HCT116 (cell line): ENCODE measurements around the gene OR6B3. TPM values are rescaled to one million over a fixed set of nuclear protein-coding genes. Genes with fewer than 3 reads are reported as not detected.

Experiments
- ATAC-seq: fragments of 200-7000 bp; cut with Tn5 transposase; 2 replicates; pipeline ENCODE4 v1.9.1; 2020; ENCODE audit warnings: mild to moderate bottlenecking, moderate library complexity
- Bru-seq: library from RNA; stranded (reverse); fragments of 400-500 nt; gene quantifications from one replicate; lab custom pipeline; 2021; lab: Mats Ljungman, UMichigan
- BruChase-seq, 2 experiments: library from RNA; stranded (reverse); fragments of 400-500 nt; gene quantifications; one replicate each; lab custom pipeline; 2021; lab: Mats Ljungman, UMichigan
- BruUV-seq: library from RNA; stranded (reverse); fragments of 400-500 nt; replicated peaks from 2 replicates; lab custom pipeline; 2021; lab: Mats Ljungman, UMichigan
- CTCF ChIA-PET: fragments of 300-600 bp; sonication (Branson Sonifier 250); formaldehyde crosslinking; loops from one replicate; lab custom pipeline; 2021; ENCODE audit warnings: antibody characterized with exemption; lab: Charles Lee
- POLR2A ChIA-PET: fragments of 300-600, 350-600 bp; sonication (Branson Sonifier 250); formaldehyde crosslinking; loops from one replicate; lab custom pipeline; 2021; ENCODE audit warnings: antibody characterized with exemption; lab: Charles Lee
- RAD21 ChIA-PET, 2 experiments: fragments of 300-600 bp; sonication (Branson Sonifier 250); formaldehyde crosslinking; loops; one replicate each; lab custom pipeline; 2023; ENCODE audit warnings: low total read pairs in 2 of 2; ENCODE audit not compliant: uncharacterized antibody in 2 of 2, unreplicated experiment in 2 of 2, low non-redundant PET in 1 of 2; lab: Charles Lee
- DNase-seq: peaks from one replicate; pipeline ENCODE4 v3.0.0-alpha.2; 2010; ENCODE audit warnings: low read depth, low spot score
- H2AFZ ChIP-seq: fragments of 200-600 bp; shearing (Covaris generic), sonication (generic); 2 replicates; pipeline ENCODE4 v1.6.1; 2017; ENCODE audit warnings: low read depth, mixed run types, mixed read lengths, antibody characterized with exemption, low read length; ENCODE audit not compliant: poor library complexity, severe bottlenecking
- H3K27ac ChIP-seq: 2 replicates; pipeline ENCODE4 v1.5.1; 2012; ENCODE audit warnings: low read depth, low read length
- H3K27me3 ChIP-seq: fragments of 200-600 bp; sonication (generic); 2 replicates; pipeline ENCODE4 v1.6.1; 2016; ENCODE audit warnings: mixed run types, low read length, mixed read lengths; ENCODE audit not compliant: insufficient read depth
- H3K36me3 ChIP-seq, 2 experiments: fragments of 200-500 bp in 1 of 2; fragments of 200-600 bp in 1 of 2; sonication (Bioruptor generic) in 1 of 2; sonication (generic) in 1 of 2; 2 replicates each; pipeline versions ENCODE4 v1.5.1 to v1.6.1; 2014 to 2016; ENCODE audit warnings: low read length in 2 of 2, inconsistent platforms in 1 of 2, mixed read lengths in 1 of 2, mixed run types in 1 of 2; ENCODE audit not compliant: insufficient read depth in 2 of 2, control insufficient read depth in 1 of 2
- H3K4me1 ChIP-seq, 2 experiments: fragments of 200-600 bp in 1 of 2; sonication (generic) in 1 of 2; 2 replicates each; pipeline versions ENCODE4 v1.5.1 to v1.6.1; 2012 to 2017; ENCODE audit warnings: low read length in 2 of 2, inconsistent platforms in 1 of 2, mild to moderate bottlenecking in 1 of 2, mixed read lengths in 1 of 2, mixed run types in 1 of 2, moderate library complexity in 1 of 2; ENCODE audit not compliant: insufficient read depth in 2 of 2, control insufficient read depth in 1 of 2
- H3K4me2 ChIP-seq: fragments of 200-600 bp; sonication (generic); 2 replicates; pipeline ENCODE4 v1.6.1; 2017; ENCODE audit warnings: mixed run types, low read length, mixed read lengths
- H3K4me3 ChIP-seq, 2 experiments: fragments of 200-600 bp in 1 of 2; sonication (generic) in 1 of 2; replicated peaks in 1 of 2; 2 replicates each; pipeline ENCODE4 v1.5.1; 2011 to 2016; ENCODE audit warnings: low read length in 2 of 2, control low read depth in 1 of 2, low read depth in 1 of 2, mild to moderate bottlenecking in 1 of 2, mixed read lengths in 1 of 2, mixed run types in 1 of 2
- H3K79me2 ChIP-seq: fragments of 200-600 bp; sonication (generic); 2 replicates; pipeline ENCODE4 v1.6.1; 2017; ENCODE audit warnings: mild to moderate bottlenecking, mixed run types, low read length, moderate library complexity, mixed read lengths; ENCODE audit not compliant: insufficient read depth
- H3K9ac ChIP-seq: fragments of 200-600 bp; sonication (generic); 2 replicates; pipeline ENCODE4 v1.6.1; 2016; ENCODE audit warnings: low read length, mixed read lengths
- H3K9me2 ChIP-seq: fragments of 200-600 bp; sonication (generic), shearing (Covaris generic); 2 replicates; pipeline ENCODE4 v1.6.1; 2017; ENCODE audit warnings: mixed run types, mild to moderate bottlenecking, moderate library complexity; ENCODE audit not compliant: insufficient read depth
- H3K9me3 ChIP-seq, 2 experiments: fragments of 200-500 bp in 1 of 2; fragments of 200-600 bp in 1 of 2; sonication (Bioruptor generic) in 1 of 2; sonication (generic) in 1 of 2; 2 replicates each; pipeline ENCODE4 v1.6.1; 2014 to 2017; ENCODE audit warnings: low read length in 2 of 2, mixed read lengths in 2 of 2, inconsistent platforms in 1 of 2, low read depth in 1 of 2, mild to moderate bottlenecking in 1 of 2, mixed run types in 1 of 2, moderate library complexity in 1 of 2; ENCODE audit not compliant: control insufficient read depth in 1 of 2, insufficient read depth in 1 of 2
- H4K20me1 ChIP-seq: fragments of 200-600 bp; sonication (generic), shearing (Covaris generic); 2 replicates; pipeline ENCODE4 v1.6.1; 2017; ENCODE audit warnings: mixed run types, mild to moderate bottlenecking, moderate library complexity; ENCODE audit not compliant: insufficient read depth
- CEBPB ChIP-seq: IDR thresholded peaks from 2 replicates; pipeline ENCODE4 v1.6.1; 2012; ENCODE audit warnings: low read depth
- CTCF ChIP-seq, 3 experiments: fragments of 200-600 bp in 1 of 3; sonication (generic) in 1 of 3; IDR thresholded peaks in 2 of 3; conservative IDR thresholded peaks in 1 of 3; 2 replicates each; pipeline ENCODE4 v1.5.1; 2012 to 2017; ENCODE audit warnings: low read depth in 2 of 3, low read length in 2 of 3, antibody characterized with exemption in 1 of 3, borderline replicate concordance in 1 of 3, control low read depth in 1 of 3, mild to moderate bottlenecking in 1 of 3, mixed read lengths in 1 of 3, mixed run types in 1 of 3, moderate library complexity in 1 of 3; ENCODE audit not compliant: insufficient read depth in 1 of 3
- ELF1 ChIP-seq: IDR thresholded peaks from 2 replicates; pipeline ENCODE4 v1.6.1; 2012; ENCODE audit warnings: low read depth, borderline replicate concordance
- JUND ChIP-seq: IDR thresholded peaks from 2 replicates; pipeline ENCODE4 v1.6.1; 2012
- POLR2A ChIP-seq: IDR thresholded peaks from 2 replicates; pipeline ENCODE4 v1.7.0; 2011; ENCODE audit warnings: borderline replicate concordance; ENCODE audit not compliant: insufficient read depth, insufficient read length; ENCODE audit errors: extremely low read depth
- POLR2AphosphoS5 ChIP-seq: IDR thresholded peaks from 2 replicates; pipeline ENCODE4 v1.6.1; 2011; ENCODE audit warnings: mild to moderate bottlenecking, low read depth, low read length, moderate library complexity
- RAD21 ChIP-seq: IDR thresholded peaks from 2 replicates; pipeline ENCODE4 v1.6.1; 2012; ENCODE audit warnings: low read depth, mild to moderate bottlenecking
- REST ChIP-seq: IDR thresholded peaks from 2 replicates; pipeline ENCODE4 v1.6.1; 2012; ENCODE audit warnings: low read depth
- SIN3A ChIP-seq: IDR thresholded peaks from 2 replicates; pipeline ENCODE4 v1.6.1; 2012; ENCODE audit warnings: low read depth
- SP1 ChIP-seq: IDR thresholded peaks from 2 replicates; pipeline ENCODE4 v1.6.1; 2012; ENCODE audit warnings: low read depth
- SRF ChIP-seq: IDR thresholded peaks from 2 replicates; pipeline ENCODE4 v1.6.1; 2012; ENCODE audit warnings: low read depth
- TCF7L2 ChIP-seq: IDR thresholded peaks from 2 replicates; pipeline ENCODE4 v1.7.0; 2011; ENCODE audit warnings: borderline replicate concordance, inconsistent platforms; ENCODE audit not compliant: insufficient read depth, insufficient read length; ENCODE audit errors: extremely low read depth
- ZBTB33 ChIP-seq: IDR thresholded peaks from 2 replicates; pipeline ENCODE4 v1.6.1; 2011; ENCODE audit warnings: mild to moderate bottlenecking, low read length, moderate library complexity; ENCODE audit not compliant: insufficient replicate concordance; ENCODE audit errors: extremely low read depth
- ZFX ChIP-seq: fragments of 450-650 bp; IDR thresholded peaks from 2 replicates; pipeline ENCODE4 v1.6.1; 2017
- ZNF274 ChIP-seq: fragments of 200-500 bp; sonication (Bioruptor generic); IDR thresholded peaks from 2 replicates; pipeline ENCODE4 v1.6.1; 2014; ENCODE audit warnings: mild to moderate bottlenecking, low read depth, low read length, inconsistent platforms
- intact Hi-C: fragments of 100-400 bp; cut with micrococcal nuclease; formaldehyde crosslinking; loops from 2 replicates; pipeline ENCODE4 v1.10.0; 2022
- long read RNA-seq: library from polyadenylated mRNA; unstranded; transcript quantifications from one replicate; pipeline ENCODE4 v2.0.0, GENCODE V29; 2021; ENCODE audit not compliant: unreplicated experiment
- polyA plus RNA-seq: library from polyadenylated mRNA; unstranded; fragments of >200 nt; gene quantifications from 2 replicates; pipeline ENCODE4 v1.2.1, GENCODE V29; 2012; ENCODE audit warnings: missing spikeins
- total RNA-seq: library from RNA; stranded (reverse); gene quantifications from one replicate; pipeline ENCODE4 v1.2.1, GENCODE V29; 2021; ENCODE audit not compliant: unreplicated experiment

The OR6B3 gene
- total RNA-seq, result not detected
- polyA plus RNA-seq, result not detected in 2 replicates
- Bru-seq, nascent RNA, result not detected
- BruChase-seq, experiment 1, labeled RNA remaining after a 6-hour chase, result not detected
- BruChase-seq, experiment 2, labeled RNA remaining after a 2-hour chase, result not detected
- long read RNA-seq, result 0 reads

GRCh38 chr2:240053173-240054155 lies at the start of gene OR6B3:
OR6B3 (minus strand) TSS chr2:240053521.
- RAD21 ChIA-PET, result no interaction called here
- Histone ChIP-seq H3K27ac (no peak within 1 kb of the TSS), H3K4me2 (no peak within 1 kb of the TSS), H3K4me1 (no peaks in the 10 kb centered on the region), H3K36me3 (no peaks in the 10 kb centered on the region), H4K20me1 (no peaks in the 10 kb centered on the region), H3K27me3 (peaks cover 80% of the 10 kb centered on the region), H3K4me3 (no peak within 1 kb of the TSS)
- ATAC-seq (0 out of 2 replicates have a peak, but pooled peaks have one; percentile 35), DNase-seq (no peak)
- POLR2A ChIA-PET, result no interaction called here
- TF ChIP-seq SP1, result no peak
- TF ChIP-seq ELF1, result no peak
- TF ChIP-seq TCF7L2, result no peak
- TF ChIP-seq CTCF (IDR thresholded peaks at IDR 0.05 in 2 of 3, conservative IDR thresholded peaks at IDR 0.05 in 1 of 3; ENCODE audit: borderline replicate concordance in 1 of 3, insufficient read depth in 1 of 3, low read depth in 2 of 3, low read length in 2 of 3), result no peak
- TF ChIP-seq POLR2AphosphoS5, result no peak
- no peak for TF ChIP-seq RAD21
- TF ChIP-seq REST, result no peak
- no peak for TF ChIP-seq CEBPB
- no peak for TF ChIP-seq POLR2A
- TF ChIP-seq ZBTB33, result no peak
- TF ChIP-seq SRF, result no peak
- TF ChIP-seq ZFX, result no peak
- no peak for TF ChIP-seq ZNF274
- TF ChIP-seq SIN3A, result no peak
- TF ChIP-seq JUND, result no peak
- TF ChIP-seq, all 23 proteins: peak for 0
- Histone ChIP-seq H3K9me2 (no peaks in the 10 kb centered on the region), H2AFZ (no peak within 1 kb of the TSS), H3K9ac (no peak within 1 kb of the TSS), H3K79me2 (no peaks in the 10 kb centered on the region), H3K9me3 (no peaks in the 10 kb centered on the region)
- BruUV-seq, result no TSS peak
- CTCF ChIA-PET, result no interaction called here
- intact Hi-C loops, result no loop called here
